Measurements from ENCODE around the gene SPATS2L. TPM values are rescaled to one million over a fixed set of nuclear protein-coding genes. Genes with fewer than 3 reads are reported as not detected.

Gene SPATS2L
- total RNA-seq, 1 experiment from 2014 or later, result 174 TPM

DNA sequence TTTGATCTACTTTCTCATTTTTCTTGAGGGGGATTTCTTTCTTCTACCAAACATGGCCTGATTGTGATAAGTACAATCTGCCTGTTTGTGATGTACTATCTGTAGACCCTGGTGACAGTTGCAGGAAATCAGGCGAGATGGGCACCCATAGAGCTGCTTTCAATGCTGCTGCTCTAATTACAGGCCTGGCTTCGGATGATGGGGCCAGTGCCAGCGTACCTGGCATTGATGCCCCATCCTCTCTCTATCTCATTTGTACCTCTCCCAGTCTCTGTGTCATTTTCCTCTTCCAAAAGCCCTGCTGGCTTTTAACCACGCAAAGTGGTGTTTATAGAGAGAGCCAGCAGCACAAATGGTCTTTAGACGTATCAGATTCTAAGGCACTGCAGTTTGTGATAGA is 133.5 kb downstream of the SPATS2L start:
- no peak overlapping the region for H3K4me3 ChIP-seq (ENCODE audit: low read length)
- H3K27me3 ChIP-seq (ENCODE audit: low read length), result no peaks in the 10 kb centered on the region
- H3K27ac ChIP-seq (ENCODE audit: low read length), result no peak overlapping the region
- no peaks in the 10 kb centered on the region for H3K79me2 ChIP-seq (ENCODE audit: low read length)
- TF ChIP-seq EZH2 (IDR thresholded peaks at IDR 0.05; ENCODE audit: low read length, unreplicated experiment) (no peak), EZH2phosphoT487 (IDR thresholded peaks at IDR 0.05; ENCODE audit: borderline replicate concordance, low read length) (no peak), CTCF (conservative IDR thresholded peaks at IDR 0.05; ENCODE audit: low read depth, low read length) (no peak)
- DNase-seq (no peak), ATAC-seq (no peak)
- no peak overlapping the region for H3K9ac ChIP-seq (ENCODE audit: low read length)
- no peak overlapping the region for H3K4me2 ChIP-seq (ENCODE audit: low read length)
- ChIA-PET POLR2A (ENCODE audit: unreplicated experiment) (no interaction called here), CTCF (no interaction called here)
- peaks cover 4% of the 10 kb centered on the region for H3K4me1 ChIP-seq (ENCODE audit: insufficient read depth, low read length)
- H4K20me1 ChIP-seq (ENCODE audit: low read length), result no peaks in the 10 kb centered on the region
- no peaks in the 10 kb centered on the region for H3F3A ChIP-seq (ENCODE audit: low read length, unreplicated experiment)
- no peak overlapping the region for H2AFZ ChIP-seq (ENCODE audit: low read length)
- BruUV-seq (replicated peaks), result no TSS peak
- H3K36me3 ChIP-seq (ENCODE audit: low read depth, low read length), result peaks cover 75% of the 10 kb centered on the region
- intact Hi-C loops (cut with micrococcal nuclease), result no loop called here
- H3K9me2 ChIP-seq (replicated peaks; ENCODE audit: low read length), result no peaks in the 10 kb centered on the region
- no peaks in the 10 kb centered on the region for H3K9me3 ChIP-seq (ENCODE audit: low read length)

DNA sequence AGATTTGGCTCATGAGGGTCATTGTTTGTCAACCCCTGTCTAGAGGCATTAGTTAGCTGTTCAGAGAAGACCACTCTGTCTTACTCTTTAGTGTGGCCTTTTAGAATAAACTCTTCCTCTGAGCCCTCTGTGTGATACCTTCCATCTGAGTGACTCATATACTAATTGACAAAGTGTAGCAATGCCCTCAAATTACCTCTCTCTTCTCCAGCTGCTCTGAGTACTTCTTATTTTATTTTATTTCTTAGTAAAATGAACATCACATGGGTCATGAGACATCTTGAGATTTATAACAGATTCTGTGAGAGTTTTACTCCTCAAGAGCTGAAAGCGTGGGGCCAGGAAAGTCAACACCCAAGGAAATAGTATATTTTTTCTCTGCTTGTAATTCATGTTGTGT is 136.0 kb downstream of the SPATS2L start:
- Histone ChIP-seq H3K9ac (ENCODE audit: low read length) (no peak overlapping the region), H3K9me3 (ENCODE audit: low read length) (no peaks in the 10 kb centered on the region), H3F3A (ENCODE audit: low read length, unreplicated experiment) (no peaks in the 10 kb centered on the region), H3K4me1 (ENCODE audit: insufficient read depth, low read length) (no peaks in the 10 kb centered on the region), H2AFZ (ENCODE audit: low read length) (no peak overlapping the region), H3K27me3 (ENCODE audit: low read length) (no peaks in the 10 kb centered on the region), H3K9me2 (replicated peaks; ENCODE audit: low read length) (no peaks in the 10 kb centered on the region), H3K4me2 (ENCODE audit: low read length) (no peak overlapping the region), H4K20me1 (ENCODE audit: low read length) (no peaks in the 10 kb centered on the region), H3K4me3 (ENCODE audit: low read length) (no peak overlapping the region), H3K36me3 (ENCODE audit: low read depth, low read length) (peaks cover 77% of the 10 kb centered on the region), H3K79me2 (ENCODE audit: low read length) (no peaks in the 10 kb centered on the region), H3K27ac (ENCODE audit: low read length) (no peak overlapping the region)
- TF ChIP-seq EZH2phosphoT487 (IDR thresholded peaks at IDR 0.05; ENCODE audit: borderline replicate concordance, low read length) (no peak), CTCF (conservative IDR thresholded peaks at IDR 0.05; ENCODE audit: low read depth, low read length) (no peak), EZH2 (IDR thresholded peaks at IDR 0.05; ENCODE audit: low read length, unreplicated experiment) (no peak)
- POLR2A ChIA-PET (ENCODE audit: unreplicated experiment), result no interaction called here
- BruUV-seq (replicated peaks), result no TSS peak
- CTCF ChIA-PET, result no interaction called here
- 0 out of 2 replicates have a peak, but pooled peaks have one; percentile 20 for ATAC-seq
- intact Hi-C loops (cut with micrococcal nuclease), result no loop called here
- no peak for DNase-seq

- Histone ChIP-seq H3K36me3 (ENCODE audit: low read depth, low read length) (peaks cover 68% of the 10 kb centered on the region), H3K9me3 (ENCODE audit: low read length) (no peaks in the 10 kb centered on the region), H2AFZ (ENCODE audit: low read length) (no peak overlapping the region), H3K4me2 (ENCODE audit: low read length) (no peak overlapping the region), H3K9ac (ENCODE audit: low read length) (no peak overlapping the region), H3K9me2 (replicated peaks; ENCODE audit: low read length) (no peaks in the 10 kb centered on the region), H3K79me2 (ENCODE audit: low read length) (no peaks in the 10 kb centered on the region), H3K4me3 (ENCODE audit: low read length) (no peak overlapping the region), H4K20me1 (ENCODE audit: low read length) (no peaks in the 10 kb centered on the region), H3K27me3 (ENCODE audit: low read length) (no peaks in the 10 kb centered on the region), H3F3A (ENCODE audit: low read length, unreplicated experiment) (no peaks in the 10 kb centered on the region), H3K4me1 (ENCODE audit: insufficient read depth, low read length) (no peaks in the 10 kb centered on the region), H3K27ac (ENCODE audit: low read length) (no peak overlapping the region)
- BruUV-seq (replicated peaks), result no TSS peak
- ChIA-PET CTCF (no interaction called here), POLR2A (ENCODE audit: unreplicated experiment) (no interaction called here)
- ATAC-seq (no peak), DNase-seq (no peak)
- TF ChIP-seq EZH2phosphoT487 (IDR thresholded peaks at IDR 0.05; ENCODE audit: borderline replicate concordance, low read length), result no peak
- no peak for TF ChIP-seq CTCF (conservative IDR thresholded peaks at IDR 0.05; ENCODE audit: low read depth, low read length)
- no peak for TF ChIP-seq EZH2 (IDR thresholded peaks at IDR 0.05; ENCODE audit: low read length, unreplicated experiment)
- intact Hi-C loops (cut with micrococcal nuclease), result no loop called here
These were observed 136.9 kb downstream of the SPATS2L start for GRCh38 chr2:200443376-200443775.
